HepG2 (cell line): Measurements from ENCODE around the gene CTNND1. TPM values are rescaled to one million over a fixed set of nuclear protein-coding genes. Genes with fewer than 3 reads are reported as not detected.

Experiments used
- CBX1 ChIP-seq: IDR thresholded peaks from one replicate; pipeline ENCODE4 v1.6.1; 2016; ENCODE audit warnings: antibody characterized with exemption, low read depth
- DBP ChIP-seq: sonication (generic); formaldehyde crosslinking; IDR thresholded peaks from 2 replicates; pipeline ENCODE4 v1.4.0; 2020; ENCODE audit warnings: missing genetic modification reagents; ENCODE audit errors: not compliant biosample characterization
- KIAA2018 ChIP-seq: sonication (generic); formaldehyde crosslinking; IDR thresholded peaks from 2 replicates; pipeline ENCODE4 v1.5.0; 2020; ENCODE audit warnings: mild to moderate bottlenecking, missing genetic modification reagents, borderline replicate concordance
- LBX2 ChIP-seq: sonication (generic); formaldehyde crosslinking; IDR thresholded peaks from 2 replicates; pipeline ENCODE4 v1.5.0; 2020; ENCODE audit warnings: missing genetic modification reagents, mild to moderate bottlenecking, borderline replicate concordance
- MXD4 ChIP-seq: IDR thresholded peaks from 2 replicates; pipeline ENCODE4 v1.6.1; 2016; ENCODE audit warnings: mild to moderate bottlenecking, missing biosample characterization, missing genetic modification reagents
- ONECUT2 ChIP-seq: sonication (generic); formaldehyde crosslinking; IDR thresholded peaks from 2 replicates; pipeline ENCODE4 v1.4.0; 2020; ENCODE audit warnings: missing genetic modification reagents
- RNF219 ChIP-seq: sonication (generic); formaldehyde crosslinking; IDR thresholded peaks from 2 replicates; pipeline ENCODE4 v1.5.0; 2020; ENCODE audit warnings: mild to moderate bottlenecking, missing genetic modification reagents
- SKIL ChIP-seq: sonication (generic); formaldehyde crosslinking; IDR thresholded peaks from 2 replicates; pipeline ENCODE4 v1.8.0; 2022; ENCODE audit warnings: missing genetic modification reagents, mild to moderate bottlenecking, moderate library complexity, borderline replicate concordance
- TEAD2 ChIP-seq: sonication (generic); formaldehyde crosslinking; IDR thresholded peaks from 2 replicates; pipeline ENCODE4 v1.9.0; 2021; ENCODE audit warnings: missing genetic modification reagents
- TRIM22 ChIP-seq: fragments of 450-650 bp; IDR thresholded peaks from 2 replicates; pipeline ENCODE4 v1.6.1; 2017
- ZNF569 ChIP-seq: sonication (generic); formaldehyde crosslinking; IDR thresholded peaks from 2 replicates; pipeline ENCODE4 v1.5.0; 2020; ENCODE audit warnings: mild to moderate bottlenecking, missing genetic modification reagents, moderate library complexity, borderline replicate concordance
- polyA plus RNA-seq, 8 experiments: library from polyadenylated mRNA; depleted of rRNA in 3 of 8; stranded (reverse) in 7 of 8; unstranded in 1 of 8; fragments of >200 nt; fragmentation: Illumina TruSeq in 4 of 8; extraction: Trizol in 4 of 8; gene quantifications; 2 replicates each; pipeline versions ENCODE4 v1.2.1 to v1.2.3, GENCODE V29; 2011 to 2016; ENCODE audit warnings: low read depth in 4 of 8, missing spikeins in 1 of 8, mixed read lengths in 1 of 8; ENCODE audit not compliant: insufficient read depth in 1 of 8
- total RNA-seq, 5 experiments: library from RNA; depleted of rRNA; stranded (reverse); fragments of >200 nt; fragmentation: Illumina TruSeq; extraction: Trizol; gene quantifications; 2 replicates each; pipeline ENCODE4 v1.2.3, GENCODE V29; 2016; ENCODE audit warnings: low read depth in 1 of 5

The CTNND1 gene
- total and polyA plus RNA-seq, 2 of the 13 experiments (the other 11 are each of a cell fraction or from before 2014, with no cell fraction given) = 117 to 128 TPM

GRCh38 chr11:57778318-57779037 is 16.9 kb downstream of the CTNND1 start (continued):
- TF ChIP-seq ONECUT2 (CRISPR knock-in tag) (peak; percentile 78), TEAD2 (CRISPR knock-in tag) (no peak), DBP (no peak), KIAA2018 (CRISPR knock-in tag) (no peak), SKIL (CRISPR knock-in tag) (peak; percentile 91), TRIM22 (no peak), MXD4 (no peak), RNF219 (CRISPR knock-in tag) (no peak), LBX2 (CRISPR knock-in tag) (no peak), CBX1 (no peak), ZNF569 (CRISPR knock-in tag) (no peak; the same call in 1 of the 2 replicates)
